Measurements from ENCODE around the gene ZCCHC17.
A peak's percentile ranks its signal among the peaks of the same experiment; 100 is the strongest.
"Not testable (repeated sequence)": the region's sequence is repeated elsewhere in the genome, so short reads cannot be mapped to it uniquely, and the experiment has no call there.

Gene ZCCHC17

DNA sequence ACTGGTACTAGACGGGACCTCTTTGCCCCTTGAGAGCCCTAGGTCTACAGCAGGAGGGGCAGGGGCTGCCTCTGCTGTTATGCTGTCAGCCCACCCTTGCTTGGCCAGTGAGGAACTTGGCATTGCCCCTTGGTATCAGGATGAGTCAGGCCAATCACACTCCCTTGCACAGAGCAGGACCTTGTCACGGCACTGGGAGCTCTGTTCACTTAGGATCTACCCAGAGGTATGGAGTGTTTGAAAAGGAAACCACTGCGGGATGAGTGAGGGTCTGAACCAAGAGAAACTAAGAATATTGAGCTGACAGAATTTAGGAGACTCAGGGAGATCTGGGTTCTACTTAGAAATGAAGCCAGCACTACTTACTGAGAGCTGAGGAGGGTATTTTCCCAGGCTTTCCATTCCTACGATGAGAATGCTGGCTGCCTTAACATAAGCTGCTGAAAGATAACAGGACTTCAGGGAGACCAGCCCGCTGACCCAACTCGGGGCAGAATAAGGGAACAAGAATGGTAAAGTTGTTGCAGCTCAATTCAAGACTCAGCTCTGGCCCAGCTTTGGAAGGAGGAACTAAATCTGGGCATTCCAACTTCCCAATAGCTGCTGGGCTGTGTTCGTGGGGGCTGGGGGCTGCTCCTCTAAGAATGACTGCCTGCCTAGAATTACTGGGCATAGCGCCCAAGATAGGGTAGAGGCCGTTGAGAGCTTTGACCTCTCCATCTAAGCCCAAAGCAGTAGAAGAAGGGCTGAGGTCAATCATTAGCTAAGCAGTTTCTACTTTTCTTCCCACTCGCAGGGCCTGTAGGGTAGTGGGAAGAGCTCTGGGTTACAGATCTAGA lies 74.5 kb downstream of the ZCCHC17 start:
- DNase-seq, result no peak

DNA sequence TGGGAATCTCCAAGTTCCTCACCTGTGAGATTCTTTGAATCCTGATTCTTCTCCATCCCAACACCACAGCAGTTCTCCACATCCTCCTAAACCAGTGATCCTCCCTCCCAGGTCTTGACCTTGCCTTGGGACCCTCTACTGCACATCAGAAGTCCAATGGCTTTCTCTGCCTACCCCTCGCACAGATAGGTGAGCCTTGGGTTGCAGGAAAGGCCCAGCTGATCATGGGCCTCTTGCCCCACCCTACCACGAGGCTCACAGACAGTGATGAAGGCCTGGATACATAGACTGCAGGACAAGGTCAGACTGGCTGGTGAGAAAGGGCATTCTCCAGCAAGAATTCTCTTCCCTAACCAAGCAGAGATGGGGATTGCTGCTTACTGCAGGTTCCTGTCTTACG lies 75.2 kb downstream of the ZCCHC17 start:
- no peak for DNase-seq

DNA sequence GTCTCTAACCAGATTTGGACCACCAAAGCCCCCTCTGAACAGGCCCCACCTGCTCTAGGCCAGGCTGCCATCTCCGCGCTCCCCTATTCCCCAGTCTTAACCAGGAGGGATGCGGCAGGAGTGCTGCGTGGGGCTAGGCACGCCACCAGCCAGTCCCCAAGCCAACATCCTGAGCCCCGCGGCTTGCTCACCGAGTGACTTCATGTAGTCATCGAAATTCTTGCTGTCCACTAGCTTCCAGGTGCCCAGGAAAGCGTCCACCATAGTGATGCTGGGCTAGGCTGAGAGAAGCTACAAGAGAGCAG lies 75.9 kb downstream of the ZCCHC17 start:
- DNase-seq, result no peak

DNA sequence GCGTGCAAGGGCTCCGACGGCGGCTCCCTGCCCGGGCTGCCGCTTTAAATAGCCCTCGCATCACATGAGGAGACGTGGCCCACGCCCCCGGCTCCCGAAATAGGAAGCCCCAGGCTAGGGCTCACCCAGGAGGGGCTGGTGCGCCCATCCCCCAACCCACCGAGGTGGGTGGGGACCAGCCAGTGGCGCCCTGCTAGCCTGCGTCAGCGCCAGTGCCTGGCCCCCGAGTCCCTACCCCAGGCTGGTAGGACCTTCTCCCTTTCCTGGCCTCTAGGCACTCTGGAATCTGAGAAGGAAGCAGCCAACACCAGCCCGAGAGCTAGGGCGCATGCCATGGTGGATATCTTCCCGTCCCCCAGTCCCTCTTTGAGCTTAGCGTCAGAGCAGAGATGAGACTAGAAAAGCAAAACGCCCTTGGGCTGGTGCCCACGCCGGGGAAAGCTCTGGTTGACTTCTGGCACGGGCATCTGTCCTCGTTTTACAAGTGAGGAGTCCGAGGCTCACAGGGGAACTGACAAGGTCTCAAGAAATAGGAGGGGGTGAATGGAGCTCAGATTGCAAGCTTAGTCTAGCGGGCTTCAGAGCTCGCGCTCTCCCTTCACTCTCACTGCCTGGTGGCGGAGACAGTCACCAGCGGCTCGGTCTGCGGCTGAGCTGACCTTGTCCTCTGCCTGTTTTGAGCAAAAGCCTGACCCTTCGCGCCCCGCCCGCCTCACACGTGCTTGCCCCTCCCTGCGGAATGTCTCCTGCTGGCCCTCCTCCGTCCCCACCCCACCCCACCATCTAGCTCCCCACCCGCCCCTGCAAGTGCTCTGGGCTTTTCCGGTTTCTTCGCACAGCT lies 76.4 kb downstream of the ZCCHC17 start, which contains the start of gene FABP3:
FABP3 (minus strand) TSS at position 21 of the 841 bp plus-strand sequence. CDS start 62 bp downstream, outside the sequence.
- no peak for DNase-seq

DNA sequence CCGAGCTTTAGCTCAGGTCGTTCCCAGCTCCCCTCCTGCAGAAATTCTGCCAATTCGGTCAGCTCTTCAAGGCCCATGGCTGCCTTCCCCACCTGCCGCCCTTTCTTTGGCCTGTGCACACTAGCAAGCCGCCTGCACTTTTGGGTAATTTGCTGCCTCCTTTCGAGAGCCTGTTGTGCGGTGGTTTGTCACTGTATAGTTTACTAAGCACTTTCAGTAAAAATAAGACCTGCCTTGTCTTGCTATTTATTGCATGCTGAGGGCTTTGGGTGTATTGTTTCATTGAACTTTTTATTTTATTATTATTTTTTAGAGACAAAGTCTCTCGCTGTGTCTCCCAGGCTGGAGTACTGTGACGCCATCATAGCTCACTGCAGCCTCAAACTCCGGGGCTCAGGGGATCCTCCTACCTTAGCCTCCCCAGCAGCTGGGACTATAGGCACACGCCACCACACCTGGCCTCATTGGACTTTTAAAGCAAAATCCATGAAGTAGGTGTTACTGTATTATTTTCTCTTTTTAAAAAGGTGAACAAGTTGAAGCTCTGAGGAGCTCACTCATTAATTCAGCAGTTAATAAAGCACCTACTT lies 77.2 kb downstream of the ZCCHC17 start:
- DNase-seq, result no peak

DNA sequence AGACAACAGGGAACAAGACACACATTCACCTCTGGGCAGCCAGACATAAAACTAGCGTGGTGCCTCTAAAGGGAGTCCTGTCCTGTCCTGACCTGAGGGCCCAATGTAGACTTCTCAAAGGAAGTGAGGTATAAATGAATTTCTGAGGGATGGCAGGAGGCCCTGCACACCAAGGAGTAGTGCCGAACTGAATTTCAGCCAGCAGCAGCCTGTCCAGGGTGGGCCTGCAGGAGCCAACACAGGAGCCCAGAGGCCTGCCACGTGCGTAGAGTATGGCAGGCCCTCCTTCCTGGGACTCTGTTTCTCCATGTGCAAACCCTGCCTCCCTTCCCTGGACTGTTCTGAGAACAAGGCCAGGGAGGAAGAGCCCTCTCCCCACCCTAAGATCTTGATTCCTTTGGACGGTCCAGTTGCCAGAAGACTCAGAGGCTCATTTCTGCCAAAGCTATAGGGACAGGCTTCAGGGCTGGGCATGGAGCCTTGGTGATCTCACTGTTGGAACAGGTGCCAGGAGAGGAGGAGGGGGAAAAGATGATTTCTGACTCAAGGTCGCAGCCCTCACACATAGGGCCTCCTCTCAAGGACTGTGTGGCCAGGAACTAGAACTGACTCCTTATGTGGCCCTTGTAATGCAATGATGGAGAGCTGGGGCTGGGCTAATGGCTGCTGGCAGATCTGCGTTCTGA lies 77.8 kb downstream of the ZCCHC17 start:
- no peak for DNase-seq

DNA sequence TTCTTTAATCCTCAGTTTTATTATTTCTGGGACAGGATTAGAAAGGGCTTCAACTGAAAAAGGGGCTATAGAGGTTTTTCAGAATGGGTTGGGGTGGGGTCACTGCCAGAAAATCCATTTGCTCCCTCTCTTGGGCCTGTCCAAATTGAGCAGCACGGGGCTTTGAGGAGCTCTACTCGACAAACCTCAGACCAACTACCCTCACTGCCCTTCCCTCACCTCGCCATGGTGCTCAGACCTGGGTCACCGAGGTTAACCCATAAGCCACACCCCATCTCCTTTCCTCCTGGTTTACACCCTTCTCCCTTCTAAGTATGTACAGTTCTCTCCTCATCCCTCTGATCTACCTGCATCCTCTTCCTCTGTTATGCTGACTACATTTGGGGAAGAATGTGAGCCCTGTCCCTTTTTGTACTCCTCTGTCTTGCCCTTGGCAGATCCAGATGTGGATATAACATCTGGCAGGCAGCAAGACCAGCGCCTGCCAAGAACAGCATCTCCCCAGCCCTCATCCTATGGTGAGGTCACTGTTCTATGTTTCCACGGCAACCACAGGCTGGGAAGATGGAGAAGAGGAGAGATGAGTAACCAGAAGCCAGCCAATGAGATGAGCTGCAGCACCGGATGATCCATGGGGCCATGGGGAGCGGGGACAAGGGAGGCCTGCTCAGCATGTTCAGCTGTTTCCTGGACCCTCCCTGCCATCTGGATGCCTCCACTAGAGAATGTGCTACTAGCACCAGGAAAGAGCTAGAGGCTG lies 79.7 kb downstream of the ZCCHC17 start:
- no peak for DNase-seq

DNA sequence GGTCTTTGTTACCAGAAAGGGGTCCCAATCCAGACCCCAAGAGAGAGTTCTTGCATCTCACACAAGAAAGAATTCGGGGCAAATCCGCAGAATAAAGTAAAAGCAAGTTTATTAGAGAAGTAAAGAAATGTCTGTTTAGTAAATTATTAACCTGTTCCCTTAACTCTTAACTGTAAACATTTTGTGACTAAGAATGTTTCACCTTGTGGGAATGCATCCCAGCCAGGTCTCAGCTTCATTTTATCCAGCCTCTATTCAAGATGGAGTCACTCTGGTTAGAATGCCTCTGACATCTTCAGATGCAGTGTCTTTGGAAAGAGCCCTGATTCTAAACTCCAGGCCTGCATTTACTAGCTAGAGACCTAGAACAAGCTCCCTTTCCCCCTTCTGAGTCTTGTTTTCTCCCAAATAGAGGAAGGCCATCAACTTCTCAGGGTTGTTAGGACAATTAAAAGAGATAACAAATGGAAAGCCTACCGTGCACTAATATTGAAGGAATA lies 80.6 kb downstream of the ZCCHC17 start:
- no peak for DNase-seq

DNA sequence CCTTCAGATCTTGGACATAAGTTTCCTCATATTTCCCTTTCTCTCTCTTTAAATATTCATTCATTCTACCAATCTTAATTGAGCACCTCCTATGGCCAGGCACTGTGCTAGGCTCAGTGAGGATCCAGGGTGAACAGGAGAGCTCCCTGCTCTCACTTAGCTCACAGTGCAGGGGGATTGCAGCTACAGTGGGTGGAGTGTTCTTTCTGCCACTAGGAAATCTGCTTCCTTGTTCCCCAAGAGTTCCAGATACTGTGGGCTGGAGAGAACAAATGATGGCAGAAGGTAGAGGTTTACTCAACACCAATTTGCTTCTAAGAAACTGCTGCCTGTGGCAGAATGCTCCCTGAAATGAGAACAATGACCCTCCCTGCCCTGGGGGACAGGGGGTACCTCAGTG lies 81.2 kb downstream of the ZCCHC17 start:
- DNase-seq, result no peak

DNA sequence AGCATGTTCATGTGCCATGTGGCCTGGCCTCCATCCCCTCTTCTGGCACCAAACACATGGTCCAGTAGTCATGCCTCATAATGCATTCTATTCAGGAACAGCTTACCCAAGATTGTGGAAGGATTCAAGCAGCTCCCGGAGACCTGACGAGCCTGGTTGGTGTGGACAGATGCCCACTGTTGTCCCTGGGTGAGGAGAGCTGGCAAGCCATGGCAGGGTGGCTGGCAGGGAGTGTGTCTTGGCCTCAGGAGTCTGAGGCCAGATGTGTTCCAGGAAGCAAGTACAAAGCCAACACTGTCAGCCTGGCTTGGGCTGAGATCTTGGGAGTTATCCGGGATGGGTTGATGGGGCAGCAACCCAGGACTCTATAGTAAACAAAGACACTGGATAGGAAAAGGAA lies 83.3 kb downstream of the ZCCHC17 start:
- DNase-seq, result no peak

DNA sequence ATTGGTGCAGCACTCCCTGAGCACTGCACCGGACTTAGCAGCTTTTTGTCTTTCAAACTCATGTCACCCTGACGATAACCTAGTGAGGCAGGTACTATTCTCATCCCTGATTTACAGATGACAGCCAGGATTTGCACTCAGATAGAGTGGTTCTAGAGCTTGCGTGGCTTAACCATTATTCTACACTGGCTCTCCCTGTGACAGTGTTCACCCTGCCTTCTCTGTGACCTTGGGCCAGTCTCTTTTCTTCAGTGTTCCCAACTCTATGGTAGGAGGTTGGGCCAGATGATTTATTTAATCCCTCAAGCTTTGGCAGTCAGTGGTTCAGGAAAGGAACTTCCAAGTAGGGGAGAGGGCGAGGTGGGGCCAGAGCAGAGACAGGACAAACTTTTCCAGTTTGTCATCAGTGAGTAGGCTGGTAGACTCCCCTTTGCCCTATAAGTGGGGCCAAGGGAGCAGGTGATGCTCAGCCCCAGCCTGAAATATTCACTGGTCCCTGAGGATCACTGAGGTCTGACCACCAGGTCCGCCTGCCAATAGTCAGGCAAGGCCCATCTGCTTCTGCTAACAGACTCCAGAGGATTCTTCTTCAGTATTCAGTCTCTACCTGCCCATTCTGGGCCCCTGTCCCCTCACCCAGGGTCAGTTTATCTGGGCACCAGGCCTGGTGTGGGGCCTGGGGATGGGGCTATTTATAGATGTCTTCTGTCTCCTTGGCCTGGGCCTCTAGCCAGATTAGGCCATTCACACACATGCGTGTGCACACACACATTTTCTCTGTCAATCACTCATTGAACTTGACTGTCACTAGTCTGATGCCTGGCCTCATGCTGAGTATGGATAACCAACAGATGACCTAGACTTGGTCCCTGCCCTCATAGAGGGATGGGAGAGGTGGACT lies 84.8 kb downstream of the ZCCHC17 start:
- no peak for DNase-seq

DNA sequence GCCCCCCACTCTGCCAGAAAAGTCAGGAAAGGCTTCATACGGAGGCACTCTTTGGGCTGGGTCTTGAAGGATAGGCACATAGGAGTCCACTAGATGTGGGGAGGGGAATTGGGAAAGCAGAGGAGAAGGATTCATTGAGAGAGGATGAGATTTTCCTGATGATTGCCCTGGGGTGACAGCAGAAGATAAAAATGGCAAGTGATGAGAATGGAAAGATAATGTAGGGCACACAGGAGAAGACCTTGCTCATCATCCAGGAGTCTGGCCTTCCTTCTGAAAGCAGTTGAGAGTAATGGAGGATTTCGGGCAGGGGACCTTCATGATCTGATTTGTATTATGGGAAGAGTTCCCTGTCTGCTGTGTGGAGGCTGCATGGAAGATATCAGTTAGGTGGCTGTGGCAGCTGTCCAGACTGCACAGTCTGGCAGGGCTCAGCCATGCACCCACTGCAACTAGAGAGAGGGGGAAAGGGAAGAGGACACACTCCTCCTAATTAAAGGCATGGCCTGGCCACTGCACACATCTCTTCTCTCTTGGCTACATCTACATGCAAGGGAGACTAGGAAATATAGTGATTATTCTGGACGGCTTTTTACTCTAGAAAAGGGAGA lies 85.7 kb downstream of the ZCCHC17 start:
- no peak for DNase-seq

DNA sequence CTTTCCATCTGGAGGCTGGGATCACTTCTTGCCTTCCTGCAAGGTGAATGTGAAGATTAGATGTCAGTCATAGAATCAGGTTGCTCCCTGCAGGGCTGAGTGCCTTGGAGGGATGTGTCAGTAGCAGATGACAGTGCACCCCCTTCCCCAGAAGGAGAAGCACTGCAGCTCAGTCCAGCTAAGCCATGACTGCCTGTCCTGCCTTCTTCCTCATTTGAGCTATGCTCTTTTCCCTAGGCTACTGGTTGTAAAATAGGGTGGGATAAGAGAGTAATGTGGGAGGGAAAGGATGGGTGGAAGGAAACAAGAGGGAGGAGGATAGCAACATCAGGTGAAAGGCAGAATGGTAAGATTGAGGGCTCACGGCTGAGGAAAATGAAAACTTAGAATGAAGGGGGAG lies 87.1 kb downstream of the ZCCHC17 start:
- no peak for DNase-seq

DNA sequence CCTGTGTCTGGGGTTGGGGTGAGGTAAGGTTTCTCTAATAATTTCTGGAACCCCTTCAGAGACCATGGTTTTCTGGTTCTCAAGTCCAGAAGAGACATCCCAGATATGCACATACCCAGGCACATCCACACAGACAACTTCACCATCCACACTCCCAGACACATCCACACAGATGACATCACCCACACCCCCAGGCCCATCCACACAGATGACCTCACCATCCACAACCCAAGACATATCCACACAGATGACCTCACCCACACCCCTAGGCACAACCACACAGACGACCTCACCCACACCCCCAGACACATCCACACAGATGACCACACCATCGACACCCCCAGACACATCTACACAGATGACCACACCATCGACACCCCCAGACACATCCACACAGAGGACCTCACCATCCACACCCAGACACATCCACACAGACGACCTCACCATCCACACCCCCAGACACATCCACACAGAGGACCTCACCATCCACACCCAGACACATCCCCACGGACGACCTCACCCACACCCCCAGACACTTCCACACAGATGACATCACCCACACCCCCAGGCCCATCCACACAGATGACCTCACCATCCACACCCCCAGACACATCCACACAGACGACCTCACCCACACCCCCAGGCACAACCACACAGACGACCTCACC lies 89.9 kb downstream of the ZCCHC17 start:
- DNase-seq, result not testable (repeated sequence)

DNA sequence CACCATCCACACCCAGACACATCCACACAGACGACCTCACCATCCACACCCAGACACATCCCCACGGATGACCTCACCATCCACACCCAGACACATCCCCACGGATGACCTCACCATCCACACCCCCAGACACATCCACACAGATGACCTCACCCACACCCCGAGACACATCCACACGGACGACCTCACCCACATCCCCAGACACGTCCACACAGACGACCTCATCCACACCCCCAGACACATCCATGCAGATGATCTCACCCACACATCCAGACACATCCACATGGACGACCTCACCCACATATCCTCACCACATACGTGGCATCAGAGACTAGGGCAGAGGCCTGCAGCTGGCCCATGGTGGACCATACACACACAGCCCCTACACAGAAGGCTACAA lies 90.8 kb downstream of the ZCCHC17 start:
- no peak for DNase-seq

DNA sequence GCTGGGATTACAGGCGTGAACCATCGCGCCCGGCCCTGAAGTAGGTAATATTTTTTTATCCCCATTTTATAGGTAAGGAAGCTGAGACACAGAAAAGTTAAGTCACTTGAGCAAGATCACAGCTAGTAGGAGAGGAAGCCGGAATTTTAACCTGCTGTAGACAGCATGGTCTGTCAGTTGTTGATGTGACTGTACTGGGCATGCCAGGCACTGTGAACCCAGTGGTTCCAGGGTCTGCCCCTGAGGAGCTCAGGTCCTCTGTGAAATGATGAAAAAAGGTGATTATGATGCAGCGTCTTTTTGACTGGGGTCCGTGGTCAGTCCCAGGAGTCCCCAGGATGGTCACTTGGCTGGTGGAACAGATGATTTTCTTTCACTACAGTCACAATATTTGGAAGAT lies 92.8 kb downstream of the ZCCHC17 start:
- no peak for DNase-seq

DNA sequence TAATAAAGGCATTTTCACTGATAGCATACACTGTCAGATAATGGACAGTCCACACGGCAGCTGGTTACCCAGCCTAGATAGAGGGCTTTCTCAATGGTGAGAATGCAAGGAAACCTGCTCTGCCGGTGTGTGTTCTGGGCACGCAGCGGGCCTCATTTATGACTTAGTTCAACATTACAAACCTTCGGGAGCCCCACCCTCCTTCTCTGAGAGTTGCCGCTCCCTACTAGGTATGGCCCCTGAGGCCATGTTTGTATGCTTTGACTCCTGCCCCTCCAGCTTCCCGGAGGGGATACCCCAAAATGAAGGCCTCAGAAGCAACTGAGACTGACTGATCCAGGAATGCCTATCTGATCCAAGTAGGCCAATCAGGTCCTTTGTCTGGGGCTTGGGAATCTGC lies 93.2 kb downstream of the ZCCHC17 start:
- DNase-seq, result no peak

DNA sequence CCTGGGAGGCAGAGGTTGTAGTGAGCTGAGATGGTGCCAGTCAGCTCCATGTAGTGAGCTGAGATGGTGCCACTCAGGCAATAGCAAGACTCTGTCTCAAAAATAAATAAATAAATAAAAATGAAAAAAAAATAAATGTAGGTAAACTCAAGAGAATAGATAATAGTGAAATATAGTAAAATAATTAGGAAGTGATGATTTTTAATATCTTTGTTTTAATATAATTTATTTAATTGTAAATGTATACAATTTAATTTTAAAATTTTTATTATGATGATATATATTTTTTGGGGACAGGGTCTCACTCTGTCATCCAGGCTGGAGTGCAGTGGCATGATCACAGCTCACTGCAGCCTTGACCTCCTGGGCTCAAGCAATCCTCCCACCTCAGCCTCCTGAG lies 96.6 kb downstream of the ZCCHC17 start:
- DNase-seq, result no peak

DNA sequence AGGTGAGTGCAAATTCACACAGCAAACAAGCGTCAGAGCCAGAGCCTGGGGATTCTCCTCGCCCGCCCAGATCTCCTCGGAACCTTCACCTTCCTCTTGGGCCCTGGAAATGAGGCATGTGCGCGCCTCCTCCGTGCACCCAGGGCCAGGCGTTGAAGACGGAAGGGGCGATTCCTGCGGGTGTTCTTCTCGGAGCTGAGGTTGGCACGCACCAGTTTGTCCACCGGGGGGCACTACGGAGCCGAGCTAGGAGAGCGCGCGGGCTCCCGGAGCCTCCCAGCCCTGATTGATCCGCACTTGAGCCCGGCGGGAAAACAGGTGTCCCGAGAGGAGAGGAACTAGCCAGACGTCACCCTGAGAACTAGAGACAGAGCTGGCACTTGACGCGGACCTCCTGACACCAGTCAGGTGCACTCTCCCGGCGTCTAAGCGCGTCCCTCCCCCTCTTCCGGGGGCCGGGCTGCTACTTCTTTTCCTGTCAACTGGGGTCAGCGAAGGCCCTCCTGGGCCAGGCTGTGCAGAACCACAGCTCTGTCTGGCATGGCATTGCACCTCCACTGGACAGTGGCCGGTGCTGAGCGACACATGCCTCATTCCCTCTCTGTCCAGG lies 97.9 kb downstream of the ZCCHC17 start:
- DNase-seq, result peak; percentile 54
